Endothelial cell of umbilical vein (primary cell): ENCODE data around the gene CFAP97D1.

ENCODE experiments used
- CTCF ChIP-seq, 2 donors: IDR thresholded peaks; 1 replicate in 1 of 2; 2 replicates in 1 of 2; pipeline ENCODE4 v1.5.1; 2011; ENCODE audit warnings: low read length in 2 of 2, mild to moderate bottlenecking in 2 of 2, moderate library complexity in 2 of 2, control low read depth in 1 of 2, inconsistent platforms in 1 of 2, low read depth in 1 of 2; ENCODE audit not compliant: insufficient read depth in 1 of 2; ENCODE audit errors: extremely low read depth in 1 of 2
- POLR2A ChIP-seq: IDR thresholded peaks from 2 replicates; pipeline ENCODE4 v1.6.1; 2012; ENCODE audit warnings: low read depth, mild to moderate bottlenecking, control low read depth, low read length

DNA sequence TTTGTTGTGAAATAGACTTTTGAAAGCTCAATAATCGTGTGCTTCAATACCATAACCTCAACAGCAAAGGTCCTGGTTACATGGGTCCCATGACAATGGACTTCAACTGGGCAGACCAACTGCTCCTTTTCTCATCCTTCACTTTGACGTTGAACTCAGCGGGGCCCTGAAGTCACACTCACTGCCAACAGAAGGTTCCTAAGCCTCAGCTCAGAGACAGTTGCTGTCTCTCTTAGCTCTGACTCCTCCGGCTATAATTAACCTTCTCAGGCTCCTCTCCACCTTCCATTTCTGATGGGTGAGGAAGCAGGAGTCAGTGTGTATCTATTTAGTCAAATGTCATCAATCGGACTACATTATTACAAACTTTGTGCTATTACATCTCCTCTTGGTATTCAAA, 28.9 kb downstream of the CFAP97D1 start:
- no peak for TF ChIP-seq CTCF (IDR thresholded peaks at IDR 0.05; ENCODE audit: extremely low read depth in 1 of 2, insufficient read depth in 1 of 2, low read depth in 1 of 2, low read length in 2 of 2)
- no peak for TF ChIP-seq POLR2A
